Panc1 (cell line): ENCODE data around the gene NRP2. TPM values are rescaled to one million over a fixed set of nuclear protein-coding genes. Genes with fewer than 3 reads are reported as not detected.

Experiments used
- ATAC-seq: fragments of 200-7000 bp; cut with Tn5 transposase; 2 replicates; pipeline ENCODE4 v1.9.1; 2020; ENCODE audit warnings: mild to moderate bottlenecking, moderate library complexity
- BruUV-seq: library from RNA; stranded (reverse); fragments of 400-500 nt; replicated peaks from 2 replicates; lab custom pipeline; 2021; lab: Mats Ljungman, UMichigan
- CTCF ChIA-PET: fragments of 300-600 bp; sonication (Branson Sonifier 250); formaldehyde crosslinking; loops from one replicate; lab custom pipeline; 2022; ENCODE audit warnings: antibody characterized with exemption; lab: Charles Lee
- POLR2A ChIA-PET: fragments of 300-600 bp; sonication (Branson Sonifier 250); formaldehyde crosslinking; loops from one replicate; lab custom pipeline; 2022; ENCODE audit warnings: antibody characterized with exemption; lab: Charles Lee
- DNase-seq: peaks from one replicate; pipeline ENCODE4 v3.0.0-alpha.2; 2010; ENCODE audit warnings: low read depth, low spot score
- H3K27ac ChIP-seq: 2 replicates; pipeline ENCODE4 v1.5.1; 2011; ENCODE audit warnings: mild to moderate bottlenecking, low read length, inconsistent platforms
- H3K27me3 ChIP-seq: fragments of 200-500 bp; sonication (Bioruptor generic); 2 replicates; pipeline ENCODE4 v1.6.0; 2014; ENCODE audit warnings: low read length, inconsistent platforms; ENCODE audit not compliant: control insufficient read depth, insufficient read depth
- H3K36me3 ChIP-seq: fragments of 200-500 bp; sonication (Bioruptor generic); 2 replicates; pipeline ENCODE4 v1.5.1; 2014; ENCODE audit warnings: inconsistent platforms, mild to moderate bottlenecking, low read length, moderate library complexity; ENCODE audit not compliant: control insufficient read depth, insufficient read depth
- H3K4me1 ChIP-seq: 2 replicates; pipeline ENCODE4 v1.5.1; 2011; ENCODE audit warnings: inconsistent platforms, mild to moderate bottlenecking, low read length, moderate library complexity; ENCODE audit not compliant: control insufficient read depth, insufficient read depth
- H3K4me3 ChIP-seq, 2 experiments: 2 replicates each; pipeline ENCODE4 v1.5.1; 2011 to 2012; ENCODE audit warnings: low read depth in 2 of 2, low read length in 2 of 2, mild to moderate bottlenecking in 2 of 2, inconsistent platforms in 1 of 2, moderate library complexity in 1 of 2
- H3K9me3 ChIP-seq: fragments of 200-500 bp; sonication (Bioruptor generic); 2 replicates; pipeline ENCODE4 v1.5.1; 2014; ENCODE audit warnings: low read depth, mild to moderate bottlenecking, inconsistent platforms, low read length, moderate library complexity; ENCODE audit not compliant: control insufficient read depth, insufficient read depth
- POLR2AphosphoS5 ChIP-seq: IDR thresholded peaks from 2 replicates; pipeline ENCODE4 v1.6.1; 2012; ENCODE audit warnings: mild to moderate bottlenecking, low read depth, low read length, moderate library complexity
- SIN3A ChIP-seq: IDR thresholded peaks from 2 replicates; pipeline ENCODE4 v1.6.1; 2012; ENCODE audit warnings: low read depth, mild to moderate bottlenecking, low read length, moderate library complexity, borderline replicate concordance; ENCODE audit not compliant: insufficient read depth
- TCF7L2 ChIP-seq: IDR thresholded peaks from 2 replicates; pipeline ENCODE4 v1.6.1; 2011; ENCODE audit warnings: mild to moderate bottlenecking, low read depth, low read length, inconsistent platforms
- in situ Hi-C: cut with HindIII; loops from 2 replicates; pipeline ENCODE4 v1.10.0; 2016; ENCODE audit warnings: low sequenced_read_pairs, low pct_unique_long_range_greater_than_20kb
- intact Hi-C: fragments of 100-400 bp; cut with micrococcal nuclease; formaldehyde crosslinking; loops from one replicate; pipeline ENCODE4 v1.10.0; 2022; ENCODE audit not compliant: unreplicated experiment
- total RNA-seq: library from RNA; stranded (reverse); gene quantifications from one replicate; pipeline ENCODE4 v1.2.1, GENCODE V29; 2021; ENCODE audit not compliant: unreplicated experiment
- TF ChIP-seq, protein P1 (sequence below): fragments of 450-650 bp; IDR thresholded peaks from 2 replicates; pipeline ENCODE4 v1.5.1; 2017; ENCODE audit warnings: mild to moderate bottlenecking
- TF ChIP-seq, protein P2 (sequence below), 2 experiments: IDR thresholded peaks; 2 replicates each; pipeline ENCODE4 v1.6.1; 2011 to 2012; ENCODE audit warnings: low read depth in 2 of 2, control low read depth in 1 of 2, low read length in 1 of 2, mild to moderate bottlenecking in 1 of 2, moderate library complexity in 1 of 2; ENCODE audit not compliant: insufficient read depth in 1 of 2

The NRP2 gene
- total RNA-seq, 1 experiment from 2014 or later, result 6.7 TPM

DNA sequence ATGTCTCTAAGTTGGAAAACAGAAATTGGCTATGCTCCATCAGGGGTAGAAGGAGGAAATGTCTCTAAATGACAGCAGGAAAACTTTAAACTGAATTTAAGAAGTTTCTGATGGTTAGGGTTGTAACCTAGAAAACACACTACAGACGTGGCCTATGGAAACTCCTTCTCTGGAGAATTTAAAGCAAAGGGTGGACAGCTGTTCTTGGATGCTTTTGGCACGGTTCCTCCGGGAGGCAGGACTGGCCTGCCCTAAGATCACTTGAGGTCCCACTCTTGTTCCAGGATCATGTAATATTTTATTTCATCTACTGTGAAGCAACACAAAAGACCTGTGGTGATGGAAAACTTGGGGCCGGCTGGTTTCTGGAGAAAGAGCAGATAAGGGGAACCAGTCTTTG is 77.0 kb downstream of the NRP2 start:
- no peak overlapping the region for H3K4me3 ChIP-seq
- H3K4me1 ChIP-seq, result no peaks in the 10 kb centered on the region
- in situ Hi-C loops (no loop called here), intact Hi-C loops (no loop called here)
- ATAC-seq (no peak), DNase-seq (no peak)
- TF ChIP-seq TCF7L2 (no peak), SIN3A (no peak), POLR2AphosphoS5 (no peak)
- TF ChIP-seq, protein P1, sequence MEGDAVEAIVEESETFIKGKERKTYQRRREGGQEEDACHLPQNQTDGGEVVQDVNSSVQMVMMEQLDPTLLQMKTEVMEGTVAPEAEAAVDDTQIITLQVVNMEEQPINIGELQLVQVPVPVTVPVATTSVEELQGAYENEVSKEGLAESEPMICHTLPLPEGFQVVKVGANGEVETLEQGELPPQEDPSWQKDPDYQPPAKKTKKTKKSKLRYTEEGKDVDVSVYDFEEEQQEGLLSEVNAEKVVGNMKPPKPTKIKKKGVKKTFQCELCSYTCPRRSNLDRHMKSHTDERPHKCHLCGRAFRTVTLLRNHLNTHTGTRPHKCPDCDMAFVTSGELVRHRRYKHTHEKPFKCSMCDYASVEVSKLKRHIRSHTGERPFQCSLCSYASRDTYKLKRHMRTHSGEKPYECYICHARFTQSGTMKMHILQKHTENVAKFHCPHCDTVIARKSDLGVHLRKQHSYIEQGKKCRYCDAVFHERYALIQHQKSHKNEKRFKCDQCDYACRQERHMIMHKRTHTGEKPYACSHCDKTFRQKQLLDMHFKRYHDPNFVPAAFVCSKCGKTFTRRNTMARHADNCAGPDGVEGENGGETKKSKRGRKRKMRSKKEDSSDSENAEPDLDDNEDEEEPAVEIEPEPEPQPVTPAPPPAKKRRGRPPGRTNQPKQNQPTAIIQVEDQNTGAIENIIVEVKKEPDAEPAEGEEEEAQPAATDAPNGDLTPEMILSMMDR, result no peak
- TF ChIP-seq, protein P2, sequence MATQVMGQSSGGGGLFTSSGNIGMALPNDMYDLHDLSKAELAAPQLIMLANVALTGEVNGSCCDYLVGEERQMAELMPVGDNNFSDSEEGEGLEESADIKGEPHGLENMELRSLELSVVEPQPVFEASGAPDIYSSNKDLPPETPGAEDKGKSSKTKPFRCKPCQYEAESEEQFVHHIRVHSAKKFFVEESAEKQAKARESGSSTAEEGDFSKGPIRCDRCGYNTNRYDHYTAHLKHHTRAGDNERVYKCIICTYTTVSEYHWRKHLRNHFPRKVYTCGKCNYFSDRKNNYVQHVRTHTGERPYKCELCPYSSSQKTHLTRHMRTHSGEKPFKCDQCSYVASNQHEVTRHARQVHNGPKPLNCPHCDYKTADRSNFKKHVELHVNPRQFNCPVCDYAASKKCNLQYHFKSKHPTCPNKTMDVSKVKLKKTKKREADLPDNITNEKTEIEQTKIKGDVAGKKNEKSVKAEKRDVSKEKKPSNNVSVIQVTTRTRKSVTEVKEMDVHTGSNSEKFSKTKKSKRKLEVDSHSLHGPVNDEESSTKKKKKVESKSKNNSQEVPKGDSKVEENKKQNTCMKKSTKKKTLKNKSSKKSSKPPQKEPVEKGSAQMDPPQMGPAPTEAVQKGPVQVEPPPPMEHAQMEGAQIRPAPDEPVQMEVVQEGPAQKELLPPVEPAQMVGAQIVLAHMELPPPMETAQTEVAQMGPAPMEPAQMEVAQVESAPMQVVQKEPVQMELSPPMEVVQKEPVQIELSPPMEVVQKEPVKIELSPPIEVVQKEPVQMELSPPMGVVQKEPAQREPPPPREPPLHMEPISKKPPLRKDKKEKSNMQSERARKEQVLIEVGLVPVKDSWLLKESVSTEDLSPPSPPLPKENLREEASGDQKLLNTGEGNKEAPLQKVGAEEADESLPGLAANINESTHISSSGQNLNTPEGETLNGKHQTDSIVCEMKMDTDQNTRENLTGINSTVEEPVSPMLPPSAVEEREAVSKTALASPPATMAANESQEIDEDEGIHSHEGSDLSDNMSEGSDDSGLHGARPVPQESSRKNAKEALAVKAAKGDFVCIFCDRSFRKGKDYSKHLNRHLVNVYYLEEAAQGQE (IDR thresholded peaks at IDR 0.05; ENCODE audit: insufficient read depth in 1 of 2, low read depth in 2 of 2, low read length in 1 of 2), result no peak
- H3K36me3 ChIP-seq, result no peaks in the 10 kb centered on the region
- peaks cover 2% of the 10 kb centered on the region; the same call in 1 of the 2 replicates for H3K27me3 ChIP-seq
- ChIA-PET POLR2A (no interaction called here), CTCF (no interaction called here)
- no peaks in the 10 kb centered on the region for H3K9me3 ChIP-seq
- BruUV-seq, result no TSS peak
- H3K27ac ChIP-seq, result no peak overlapping the region

DNA sequence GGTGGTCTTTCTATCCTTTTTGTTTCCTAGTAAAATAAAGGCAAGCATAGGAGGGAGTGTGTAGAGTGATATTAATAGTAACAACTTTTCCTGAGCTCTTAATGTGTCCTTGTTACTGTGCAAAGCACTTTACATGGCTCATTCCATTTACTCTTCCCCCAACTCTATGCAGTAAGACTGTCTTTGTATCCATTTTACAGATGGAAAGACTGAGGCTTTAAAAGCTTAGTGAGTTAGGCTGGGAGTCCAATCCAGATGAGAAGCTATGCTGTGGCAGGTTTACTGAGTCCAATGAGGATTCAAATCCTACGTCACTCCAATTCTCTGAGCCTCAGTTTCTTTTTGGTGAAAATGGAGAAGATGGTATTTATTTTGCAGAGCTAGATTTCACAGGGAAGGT is 77.4 kb downstream of the NRP2 start:
- DNase-seq, result no peak
- no peak for ATAC-seq
- no peaks in the 10 kb centered on the region for H3K36me3 ChIP-seq
- no TSS peak for BruUV-seq
- no peak overlapping the region for H3K4me3 ChIP-seq
- no peaks in the 10 kb centered on the region for H3K4me1 ChIP-seq
- peaks cover 2% of the 10 kb centered on the region; the same call in 1 of the 2 replicates for H3K27me3 ChIP-seq
- ChIA-PET CTCF (no interaction called here), POLR2A (no interaction called here)
- no peaks in the 10 kb centered on the region for H3K9me3 ChIP-seq
- intact Hi-C loops (no loop called here), in situ Hi-C loops (no loop called here)
- TF ChIP-seq TCF7L2 (no peak), SIN3A (no peak), POLR2AphosphoS5 (no peak)
- TF ChIP-seq, protein P1, result no peak
- TF ChIP-seq, protein P2 (IDR thresholded peaks at IDR 0.05; ENCODE audit: insufficient read depth in 1 of 2, low read depth in 2 of 2, low read length in 1 of 2), result no peak
- no peak overlapping the region for H3K27ac ChIP-seq
